OCI-LY7 (cell line): ENCODE results near the gene MAGI1. TPM values are rescaled to one million over a fixed set of nuclear protein-coding genes. Genes with fewer than 3 reads are reported as not detected.

Source experiments
- BruUV-seq: library from RNA; stranded (reverse); fragments of 400-500 nt; replicated peaks from 2 replicates; lab custom pipeline; 2021; lab: Mats Ljungman, UMichigan
- CTCF ChIA-PET: fragments of 300-600 bp; sonication (Branson Sonifier 250); formaldehyde crosslinking; loops from one replicate; lab custom pipeline; 2022; ENCODE audit warnings: antibody characterized with exemption; ENCODE audit not compliant: unreplicated experiment; lab: Charles Lee
- POLR2A ChIA-PET: fragments of 300-600 bp; sonication (Branson Sonifier 250); formaldehyde crosslinking; loops from one replicate; lab custom pipeline; 2022; ENCODE audit warnings: antibody characterized with exemption; lab: Charles Lee
- DNase-seq: peaks from one replicate; pipeline ENCODE4 v3.0.0-alpha.2; 2015; ENCODE audit warnings: low spot score
- H2AFZ ChIP-seq: fragments of 200-600 bp; sonication (generic), shearing (Covaris generic); 2 replicates; pipeline ENCODE4 v1.6.1; 2014; ENCODE audit warnings: mild to moderate bottlenecking, antibody characterized with exemption, low read length, moderate library complexity
- H3K27ac ChIP-seq: fragments of 200-600 bp; sonication (generic); 2 replicates; pipeline ENCODE4 v1.5.1; 2014; ENCODE audit warnings: mixed run types, low read depth, mild to moderate bottlenecking, moderate library complexity, low read length, inconsistent platforms; ENCODE audit not compliant: poor library complexity, severe bottlenecking
- H3K36me3 ChIP-seq: fragments of 200-600 bp; sonication (generic); 2 replicates; pipeline ENCODE4 v1.6.1; 2014; ENCODE audit warnings: mild to moderate bottlenecking, antibody characterized with exemption, low read length, moderate library complexity, mixed read lengths; ENCODE audit not compliant: insufficient read depth
- H3K4me1 ChIP-seq: fragments of 200-600 bp; sonication (generic); 2 replicates; pipeline ENCODE4 v1.5.1; 2014; ENCODE audit warnings: mild to moderate bottlenecking, low read length; ENCODE audit not compliant: insufficient read depth, poor library complexity, severe bottlenecking
- H3K4me2 ChIP-seq: fragments of 200-600 bp; sonication (generic); 2 replicates; pipeline ENCODE4 v1.6.1; 2014; ENCODE audit warnings: mild to moderate bottlenecking, low read length
- H3K4me3 ChIP-seq: fragments of 200-600 bp; sonication (generic); 2 replicates; pipeline ENCODE4 v1.5.1; 2014; ENCODE audit warnings: mild to moderate bottlenecking, low read depth, low read length; ENCODE audit not compliant: poor library complexity, severe bottlenecking
- H3K79me2 ChIP-seq: fragments of 200-600 bp; sonication (generic); 2 replicates; pipeline ENCODE4 v1.6.1; 2016; ENCODE audit warnings: low read depth, mild to moderate bottlenecking, low read length, moderate library complexity, mixed read lengths; ENCODE audit not compliant: insufficient read depth
- H3K9me2 ChIP-seq: fragments of 200-600 bp; sonication (generic); 2 replicates; pipeline ENCODE4 v1.6.1; 2016; ENCODE audit warnings: mild to moderate bottlenecking, low read length, mixed read lengths; ENCODE audit not compliant: insufficient read depth
- H3K9me3 ChIP-seq: fragments of 200-600 bp; sonication (generic); 2 replicates; pipeline ENCODE4 v1.6.1; 2014; ENCODE audit warnings: mild to moderate bottlenecking, mixed run types, low read length, mixed read lengths
- H4K20me1 ChIP-seq: fragments of 200-600 bp; sonication (generic); 2 replicates; pipeline ENCODE4 v1.6.1; 2014; ENCODE audit warnings: mild to moderate bottlenecking, antibody characterized with exemption, low read length, moderate library complexity, mixed read lengths; ENCODE audit not compliant: insufficient read depth
- CTCF ChIP-seq: fragments of 200-600 bp; sonication (generic); conservative IDR thresholded peaks from 2 replicates; pipeline ENCODE4 v1.5.1; 2014; ENCODE audit warnings: mild to moderate bottlenecking, antibody characterized with exemption, low read length, moderate library complexity, mixed read lengths
- EZH2phosphoT487 ChIP-seq: fragments of 200-600 bp; sonication (generic); IDR thresholded peaks from 2 replicates; pipeline ENCODE4 v1.6.1; 2018; ENCODE audit warnings: low read depth, borderline replicate concordance, mild to moderate bottlenecking, mixed run types, antibody characterized with exemption, low read length, moderate library complexity, mixed read lengths
- intact Hi-C: fragments of 100-400 bp; cut with micrococcal nuclease; formaldehyde crosslinking; loops from one replicate; pipeline ENCODE4 v1.10.0; 2022; ENCODE audit not compliant: unreplicated experiment
- total RNA-seq, 2 experiments: library from RNA; depleted of rRNA in 1 of 2; stranded (reverse); fragments of >200 nt in 1 of 2; shearing (Covaris generic) in 1 of 2; gene quantifications; 2 replicates each; pipeline ENCODE4 v1.2.3, GENCODE V29; 2014 to 2022

Gene MAGI1
- total RNA-seq, 2 experiments from 2014 or later = 0.63 to 2.5 TPM

GRCh38 chr3:65922441-65922840 lies 116.3 kb downstream of the MAGI1 start:
- Histone ChIP-seq H3K9me3 (no peaks in the 10 kb centered on the region), H3K9me2 (no peaks in the 10 kb centered on the region), H3K27ac (no peak overlapping the region), H3K4me3 (no peak overlapping the region), H3K4me2 (no peak overlapping the region), H3K36me3 (no peaks in the 10 kb centered on the region), H4K20me1 (no peaks in the 10 kb centered on the region), H3K4me1 (no peaks in the 10 kb centered on the region), H2AFZ (no peak overlapping the region), H3K79me2 (no peaks in the 10 kb centered on the region)
- intact Hi-C loops = no loop called here
- no peak for TF ChIP-seq CTCF
- TF ChIP-seq EZH2phosphoT487 = no peak
- no peak for DNase-seq
- BruUV-seq = no TSS peak
- CTCF ChIA-PET = no interaction called here
- POLR2A ChIA-PET = interaction anchor here (0.6 kb wide), 3 partner anchors 21 to 624 kb away, joined by 3 to 4 read pairs (median 4); no protein-coding TSS in a partner anchor

- no peak for TF ChIP-seq EZH2phosphoT487
- TF ChIP-seq CTCF = no peak
- BruUV-seq = no TSS peak
- H3K4me2 ChIP-seq = no peak overlapping the region
These were observed 118.9 kb downstream of the MAGI1 start for GRCh38 chr3:65919826-65920225.

GRCh38 chr3:65915477-65915876 lies 123.2 kb downstream of the MAGI1 start:
- no peak overlapping the region for H3K4me2 ChIP-seq
- TF ChIP-seq EZH2phosphoT487 (no peak), CTCF (no peak)
- no peaks in the 10 kb centered on the region for H4K20me1 ChIP-seq
- no peaks in the 10 kb centered on the region for H3K79me2 ChIP-seq
- intact Hi-C loops = no loop called here
- no peaks in the 10 kb centered on the region for H3K4me1 ChIP-seq
- H3K9me3 ChIP-seq = no peaks in the 10 kb centered on the region
- CTCF ChIA-PET = no interaction called here
- no peaks in the 10 kb centered on the region for H3K9me2 ChIP-seq
- H2AFZ ChIP-seq = no peak overlapping the region
- no peak overlapping the region for H3K4me3 ChIP-seq
- no peaks in the 10 kb centered on the region for H3K36me3 ChIP-seq
- POLR2A ChIA-PET = no interaction called here
- no peak overlapping the region for H3K27ac ChIP-seq
- no TSS peak for BruUV-seq
- DNase-seq = no peak

More at GRCh38 chr3:65919826-65920225, 118.9 kb downstream of the MAGI1 start:
- ChIA-PET CTCF (no interaction called here), POLR2A (no interaction called here)
- Histone ChIP-seq H3K36me3 (no peaks in the 10 kb centered on the region), H3K4me3 (no peak overlapping the region), H2AFZ (no peak overlapping the region), H3K9me2 (no peaks in the 10 kb centered on the region), H3K4me1 (no peaks in the 10 kb centered on the region), H3K9me3 (no peaks in the 10 kb centered on the region), H3K27ac (no peak overlapping the region), H3K79me2 (no peaks in the 10 kb centered on the region), H4K20me1 (no peaks in the 10 kb centered on the region)
- DNase-seq = no peak
- intact Hi-C loops = no loop called here
